GM19238 (cell line): Measurements from ENCODE around the gene CNTRL.
"Not testable (repeated sequence)": the region's sequence is repeated elsewhere in the genome, so short reads cannot be mapped to it uniquely, and the experiment has no call there.

Experiments used
- DNase-seq: peaks from one replicate; pipeline ENCODE4 v3.0.0; 2011; ENCODE audit warnings: low spot score; ENCODE audit not compliant: insufficient read length

The CNTRL gene

GRCh38 chr9:121133104-121133816 is 58.5 kb downstream of the CNTRL start:
- DNase-seq: no peak

GRCh38 chr9:121135642-121136041 is 60.9 kb downstream of the CNTRL start:
- DNase-seq: no peak

- no peak for DNase-seq
These were observed 63.8 kb downstream of the CNTRL start for GRCh38 chr9:121138561-121138960.

- no peak for DNase-seq
These were observed 64.2 kb downstream of the CNTRL start for GRCh38 chr9:121138973-121139372.

- DNase-seq: no peak
These were observed 65.4 kb downstream of the CNTRL start for GRCh38 chr9:121140162-121140561.

GRCh38 chr9:121141306-121141705 is 66.6 kb downstream of the CNTRL start:
- no peak for DNase-seq

- DNase-seq: no peak
These were observed 67.0 kb downstream of the CNTRL start for GRCh38 chr9:121141706-121142105.

GRCh38 chr9:121143771-121144170 is 69.0 kb downstream of the CNTRL start:
- DNase-seq: no peak

GRCh38 chr9:121144482-121144881 is 69.7 kb downstream of the CNTRL start:
- no peak for DNase-seq

- DNase-seq: no peak
These were observed 75.4 kb downstream of the CNTRL start for GRCh38 chr9:121150188-121150587.

- no peak for DNase-seq
These were observed 78.9 kb downstream of the CNTRL start for GRCh38 chr9:121153642-121154041.

GRCh38 chr9:121154782-121155181 is 80.0 kb downstream of the CNTRL start:
- DNase-seq: no peak

GRCh38 chr9:121156263-121156731 is 81.5 kb downstream of the CNTRL start:
- DNase-seq: peak; percentile 7

- DNase-seq: no peak
These were observed 83.2 kb downstream of the CNTRL start for GRCh38 chr9:121157939-121158338.

- no peak for DNase-seq
These were observed 85.3 kb downstream of the CNTRL start for GRCh38 chr9:121160025-121160424.

- no peak for DNase-seq
These were observed 93.3 kb downstream of the CNTRL start for GRCh38 chr9:121168052-121168451.

GRCh38 chr9:121169094-121169601 is 94.4 kb downstream of the CNTRL start:
- no peak for DNase-seq

- no peak for DNase-seq
These were observed 96.5 kb downstream of the CNTRL start for GRCh38 chr9:121171236-121171635.

- no peak for DNase-seq
These were observed 98.2 kb downstream of the CNTRL start for GRCh38 chr9:121172726-121173487.

- DNase-seq: no peak
These were observed 98.7 kb downstream of the CNTRL start for GRCh38 chr9:121173501-121173900.

- no peak for DNase-seq
These were observed 104.1 kb downstream of the CNTRL start for GRCh38 chr9:121178676-121179372.

GRCh38 chr9:121179373-121179721 is 104.6 kb downstream of the CNTRL start:
- not testable (repeated sequence) for DNase-seq
